ENCODE measurements around the gene PLAAT2. TPM values are rescaled to one million over a fixed set of nuclear protein-coding genes. Genes with fewer than 3 reads are reported as not detected.

The PLAAT2 gene
- total and polyA plus RNA-seq, 9 of the 15 experiments (the other 6 are each of a cell fraction or from before 2014, with no cell fraction given): not detected

DNA sequence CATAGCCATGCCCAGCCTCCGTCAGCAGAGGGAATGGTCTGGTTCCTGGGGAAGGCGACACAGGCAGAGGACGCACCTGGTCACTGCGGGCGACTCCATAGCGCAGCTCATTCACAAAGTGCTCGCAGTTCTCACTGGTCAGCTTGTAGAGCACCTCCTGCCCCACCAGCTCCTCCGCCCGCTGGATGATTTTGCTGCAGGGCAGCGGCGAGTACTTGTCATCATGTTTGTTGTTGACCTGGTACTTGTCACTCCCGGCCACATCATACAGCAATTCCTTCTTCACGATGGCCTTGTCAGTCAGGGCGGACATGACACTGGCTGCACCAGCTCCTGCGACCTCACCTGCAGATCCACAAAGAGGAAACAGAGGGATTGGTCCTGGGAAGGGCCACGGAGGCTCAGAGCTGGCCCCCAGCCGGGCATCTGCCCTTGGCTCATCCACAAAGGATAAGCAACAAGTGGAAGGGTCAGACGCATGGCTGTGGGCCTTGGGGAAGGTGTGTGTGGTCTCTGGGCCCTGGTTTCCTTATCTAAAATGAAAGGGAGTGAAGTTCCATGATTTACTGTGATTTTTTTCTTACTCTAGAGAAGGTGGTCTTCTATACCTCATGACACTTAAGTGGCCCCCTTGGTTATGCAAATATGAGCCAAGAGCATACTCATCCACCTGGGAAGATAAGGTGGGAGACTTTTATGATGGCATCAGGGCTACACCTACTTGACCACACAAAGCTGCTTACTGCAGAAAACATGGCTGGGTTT lies 27.0 kb upstream of the PLAAT2 start:
- 3% methylated on average over 17 of the region's 18 CpGs for WGBS (ENCODE audit: insufficient coverage, low coverage, missing lambda C conversion rate)
- Histone ChIP-seq H3K4me3 (no peak overlapping the region), H3K9me3 (replicated peaks; ENCODE audit: control insufficient read depth, insufficient read depth, low read depth, low read length) (no peaks in the 10 kb centered on the region), H4K20me1 (replicated peaks; ENCODE audit: control insufficient read depth, insufficient read depth, low read length) (no peaks in the 10 kb centered on the region), H3K27ac (ENCODE audit: extremely low read depth, low read depth, low read length) (no peak overlapping the region), H3K79me2 (ENCODE audit: control insufficient read depth, insufficient read depth, low read length) (no peaks in the 10 kb centered on the region), H3K9ac (ENCODE audit: insufficient read depth in 1 of 2, low read depth in 2 of 2, low read length in 2 of 2) (peak overlapping the region in 1 of 2 experiments; percentile 22; a peak in 1 of 4 replicates), H3K36me3 (ENCODE audit: control insufficient read depth, insufficient read depth, low read length) (no peaks in the 10 kb centered on the region), H3K4me1 (replicated peaks in 1 of 2; ENCODE audit: control insufficient read depth in 2 of 2, insufficient read depth in 2 of 2, low read length in 2 of 2) (peaks cover 0 to 4% of the 10 kb centered on the region in 2 experiments; a peak in 1 of 5 replicates), H2AFZ (ENCODE audit: low read depth, low read length) (no peak overlapping the region), H3K27me3 (ENCODE audit: control insufficient read depth in 2 of 2, insufficient read depth in 2 of 2, low read length in 2 of 2) (peaks cover 11 to 37% of the 10 kb centered on the region in 2 experiments; a peak in 3 of 5 replicates), H3K9me1 (ENCODE audit: control insufficient read depth, insufficient read depth, low read length) (no peaks in the 10 kb centered on the region), H3K4me2 (ENCODE audit: insufficient read depth, low read length) (no peak overlapping the region)
- ChIA-PET CTCF (ENCODE audit: low intra/inter-chr PET ratio) (no interaction called here), POLR2A (interaction anchor here (0.6 kb wide), 1 partner anchor 151 kb away, joined by 3 read pairs; no protein-coding TSS in a partner anchor)
- DNase-seq (ENCODE audit: extremely low read depth in 1 of 4, low spot score in 3 of 4) (no peak), FAIRE-seq (no peak), ATAC-seq (no peak)
- TF ChIP-seq, protein P1, sequence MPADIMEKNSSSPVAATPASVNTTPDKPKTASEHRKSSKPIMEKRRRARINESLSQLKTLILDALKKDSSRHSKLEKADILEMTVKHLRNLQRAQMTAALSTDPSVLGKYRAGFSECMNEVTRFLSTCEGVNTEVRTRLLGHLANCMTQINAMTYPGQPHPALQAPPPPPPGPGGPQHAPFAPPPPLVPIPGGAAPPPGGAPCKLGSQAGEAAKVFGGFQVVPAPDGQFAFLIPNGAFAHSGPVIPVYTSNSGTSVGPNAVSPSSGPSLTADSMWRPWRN (IDR thresholded peaks at IDR 0.05; ENCODE audit: low read depth): no peak
- TF ChIP-seq FUS (optimal IDR thresholded peaks at IDR 0.05; ENCODE audit: low read depth, low read length) (no peak), CXXC5 (CRISPR knock-in tag; IDR thresholded peaks at IDR 0.05) (no peak), KDM1A (IDR thresholded peaks at IDR 0.05) (peak; percentile 53 to 57; a peak in 3 of 4 replicates)
- TF ChIP-seq, protein P2, sequence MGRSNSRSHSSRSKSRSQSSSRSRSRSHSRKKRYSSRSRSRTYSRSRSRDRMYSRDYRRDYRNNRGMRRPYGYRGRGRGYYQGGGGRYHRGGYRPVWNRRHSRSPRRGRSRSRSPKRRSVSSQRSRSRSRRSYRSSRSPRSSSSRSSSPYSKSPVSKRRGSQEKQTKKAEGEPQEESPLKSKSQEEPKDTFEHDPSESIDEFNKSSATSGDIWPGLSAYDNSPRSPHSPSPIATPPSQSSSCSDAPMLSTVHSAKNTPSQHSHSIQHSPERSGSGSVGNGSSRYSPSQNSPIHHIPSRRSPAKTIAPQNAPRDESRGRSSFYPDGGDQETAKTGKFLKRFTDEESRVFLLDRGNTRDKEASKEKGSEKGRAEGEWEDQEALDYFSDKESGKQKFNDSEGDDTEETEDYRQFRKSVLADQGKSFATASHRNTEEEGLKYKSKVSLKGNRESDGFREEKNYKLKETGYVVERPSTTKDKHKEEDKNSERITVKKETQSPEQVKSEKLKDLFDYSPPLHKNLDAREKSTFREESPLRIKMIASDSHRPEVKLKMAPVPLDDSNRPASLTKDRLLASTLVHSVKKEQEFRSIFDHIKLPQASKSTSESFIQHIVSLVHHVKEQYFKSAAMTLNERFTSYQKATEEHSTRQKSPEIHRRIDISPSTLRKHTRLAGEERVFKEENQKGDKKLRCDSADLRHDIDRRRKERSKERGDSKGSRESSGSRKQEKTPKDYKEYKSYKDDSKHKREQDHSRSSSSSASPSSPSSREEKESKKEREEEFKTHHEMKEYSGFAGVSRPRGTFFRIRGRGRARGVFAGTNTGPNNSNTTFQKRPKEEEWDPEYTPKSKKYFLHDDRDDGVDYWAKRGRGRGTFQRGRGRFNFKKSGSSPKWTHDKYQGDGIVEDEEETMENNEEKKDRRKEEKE (IDR thresholded peaks at IDR 0.05; ENCODE audit: borderline replicate concordance in 1 of 2, control insufficient read depth in 1 of 2, low read depth in 2 of 2, low read length in 1 of 2): no peak
- BruUV-seq (replicated peaks): no TSS peak
- in situ Hi-C loops (cut with MboI) (no loop called here), intact Hi-C loops (cut with micrococcal nuclease) (loop anchor here (5.0 kb wide), 2 partner anchors 47 to 113 kb away; no protein-coding TSS in a partner anchor)

Data from K562 (cell line).